ENCODE results near the gene CMKLR1.

Gene CMKLR1

GRCh38 chr12:108313241-108313605, 25.9 kb downstream of the CMKLR1 start:
- Histone ChIP-seq H3K36me3 (ENCODE audit: control insufficient read depth, insufficient read depth, low read length) (no peaks in the 10 kb centered on the region), H3K27me3 (ENCODE audit: control insufficient read depth, insufficient read depth, low read length) (no peaks in the 10 kb centered on the region), H3K4me3 (ENCODE audit: low read depth, low read length) (no peak overlapping the region), H3K4me1 (ENCODE audit: control insufficient read depth, insufficient read depth, low read length) (peaks cover 46% of the 10 kb centered on the region), H3K9me3 (ENCODE audit: control insufficient read depth, insufficient read depth, low read depth, low read length) (no peaks in the 10 kb centered on the region), H3K27ac (ENCODE audit: low read depth, low read length) (peak overlapping the region; percentile 2; the same call in 1 of the 2 replicates), H3K9ac (ENCODE audit: low read length) (no peak overlapping the region)

- H3K9me3 ChIP-seq (ENCODE audit: control insufficient read depth, insufficient read depth, low read depth, low read length) = no peaks in the 10 kb centered on the region
- H3K27ac ChIP-seq (ENCODE audit: low read depth, low read length) = no peak overlapping the region
- H3K4me3 ChIP-seq (ENCODE audit: low read depth, low read length) = no peak overlapping the region
- H3K36me3 ChIP-seq (ENCODE audit: control insufficient read depth, insufficient read depth, low read length) = no peaks in the 10 kb centered on the region
- no peaks in the 10 kb centered on the region for H3K27me3 ChIP-seq (ENCODE audit: control insufficient read depth, insufficient read depth, low read length)
- peaks cover 49% of the 10 kb centered on the region for H3K4me1 ChIP-seq (ENCODE audit: control insufficient read depth, insufficient read depth, low read length)
- no peak overlapping the region for H3K9ac ChIP-seq (ENCODE audit: low read length)
Measured at GRCh38 chr12:108312693-108313189, 26.4 kb downstream of the CMKLR1 start.

- Histone ChIP-seq H3K36me3 (ENCODE audit: control insufficient read depth, insufficient read depth, low read length) (no peaks in the 10 kb centered on the region), H3K4me1 (ENCODE audit: control insufficient read depth, insufficient read depth, low read length) (peaks cover 48% of the 10 kb centered on the region), H3K4me3 (ENCODE audit: low read depth, low read length) (no peak overlapping the region), H3K27ac (ENCODE audit: low read depth, low read length) (no peak overlapping the region), H3K9ac (ENCODE audit: low read length) (no peak overlapping the region), H3K27me3 (ENCODE audit: control insufficient read depth, insufficient read depth, low read length) (no peaks in the 10 kb centered on the region), H3K9me3 (ENCODE audit: control insufficient read depth, insufficient read depth, low read depth, low read length) (no peaks in the 10 kb centered on the region)
Measured at GRCh38 chr12:108312073-108312659, 26.9 kb downstream of the CMKLR1 start.

GRCh38 chr12:108311605-108312004, 27.5 kb downstream of the CMKLR1 start:
- H3K4me1 ChIP-seq (ENCODE audit: control insufficient read depth, insufficient read depth, low read length) = peaks cover 43% of the 10 kb centered on the region
- no peak overlapping the region for H3K27ac ChIP-seq (ENCODE audit: low read depth, low read length)

GRCh38 chr12:108310489-108310888, 28.6 kb downstream of the CMKLR1 start:
- Histone ChIP-seq H3K27me3 (ENCODE audit: control insufficient read depth, insufficient read depth, low read length) (no peaks in the 10 kb centered on the region), H3K4me1 (ENCODE audit: control insufficient read depth, insufficient read depth, low read length) (peaks cover 40% of the 10 kb centered on the region), H3K4me3 (ENCODE audit: low read depth, low read length) (no peak overlapping the region), H3K9ac (ENCODE audit: low read length) (no peak overlapping the region), H3K27ac (ENCODE audit: low read depth, low read length) (no peak overlapping the region), H3K9me3 (ENCODE audit: control insufficient read depth, insufficient read depth, low read depth, low read length) (no peaks in the 10 kb centered on the region), H3K36me3 (ENCODE audit: control insufficient read depth, insufficient read depth, low read length) (no peaks in the 10 kb centered on the region)

More at GRCh38 chr12:108311605-108312004, 27.5 kb downstream of the CMKLR1 start:
- Histone ChIP-seq H3K9ac (ENCODE audit: low read length) (no peak overlapping the region), H3K9me3 (ENCODE audit: control insufficient read depth, insufficient read depth, low read depth, low read length) (no peaks in the 10 kb centered on the region), H3K4me3 (ENCODE audit: low read depth, low read length) (no peak overlapping the region), H3K27me3 (ENCODE audit: control insufficient read depth, insufficient read depth, low read length) (no peaks in the 10 kb centered on the region), H3K36me3 (ENCODE audit: control insufficient read depth, insufficient read depth, low read length) (no peaks in the 10 kb centered on the region)

GRCh38 chr12:108309674-108310312, 29.3 kb downstream of the CMKLR1 start:
- H3K36me3 ChIP-seq (ENCODE audit: control insufficient read depth, insufficient read depth, low read length) = no peaks in the 10 kb centered on the region
- H3K9ac ChIP-seq (ENCODE audit: low read length) = no peak overlapping the region
- H3K4me1 ChIP-seq (ENCODE audit: control insufficient read depth, insufficient read depth, low read length) = peaks cover 44% of the 10 kb centered on the region
- no peak overlapping the region for H3K27ac ChIP-seq (ENCODE audit: low read depth, low read length)
- H3K4me3 ChIP-seq (ENCODE audit: low read depth, low read length) = no peak overlapping the region
- no peaks in the 10 kb centered on the region for H3K9me3 ChIP-seq (ENCODE audit: control insufficient read depth, insufficient read depth, low read depth, low read length)
- no peaks in the 10 kb centered on the region for H3K27me3 ChIP-seq (ENCODE audit: control insufficient read depth, insufficient read depth, low read length)

- Histone ChIP-seq H3K4me1 (ENCODE audit: control insufficient read depth, insufficient read depth, low read length) (peaks cover 50% of the 10 kb centered on the region), H3K36me3 (ENCODE audit: control insufficient read depth, insufficient read depth, low read length) (no peaks in the 10 kb centered on the region), H3K4me3 (ENCODE audit: low read depth, low read length) (no peak overlapping the region), H3K9ac (ENCODE audit: low read length) (no peak overlapping the region), H3K27me3 (ENCODE audit: control insufficient read depth, insufficient read depth, low read length) (no peaks in the 10 kb centered on the region), H3K9me3 (ENCODE audit: control insufficient read depth, insufficient read depth, low read depth, low read length) (no peaks in the 10 kb centered on the region), H3K27ac (ENCODE audit: low read depth, low read length) (no peak overlapping the region)
Measured at GRCh38 chr12:108308395-108309085, 30.6 kb downstream of the CMKLR1 start.

GRCh38 chr12:108307006-108307405, 32.1 kb downstream of the CMKLR1 start:
- no peaks in the 10 kb centered on the region for H3K27me3 ChIP-seq (ENCODE audit: control insufficient read depth, insufficient read depth, low read length)
- no peak overlapping the region for H3K27ac ChIP-seq (ENCODE audit: low read depth, low read length)
- no peaks in the 10 kb centered on the region for H3K36me3 ChIP-seq (ENCODE audit: control insufficient read depth, insufficient read depth, low read length)
- peaks cover 58% of the 10 kb centered on the region for H3K4me1 ChIP-seq (ENCODE audit: control insufficient read depth, insufficient read depth, low read length)
- H3K9ac ChIP-seq (ENCODE audit: low read length) = no peak overlapping the region
- H3K9me3 ChIP-seq (ENCODE audit: control insufficient read depth, insufficient read depth, low read depth, low read length) = no peaks in the 10 kb centered on the region
- no peak overlapping the region for H3K4me3 ChIP-seq (ENCODE audit: low read depth, low read length)

GRCh38 chr12:108306506-108306905, 32.6 kb downstream of the CMKLR1 start:
- Histone ChIP-seq H3K27me3 (ENCODE audit: control insufficient read depth, insufficient read depth, low read length) (no peaks in the 10 kb centered on the region), H3K36me3 (ENCODE audit: control insufficient read depth, insufficient read depth, low read length) (no peaks in the 10 kb centered on the region), H3K27ac (ENCODE audit: low read depth, low read length) (no peak overlapping the region), H3K9ac (ENCODE audit: low read length) (no peak overlapping the region), H3K4me1 (ENCODE audit: control insufficient read depth, insufficient read depth, low read length) (peaks cover 58% of the 10 kb centered on the region), H3K9me3 (ENCODE audit: control insufficient read depth, insufficient read depth, low read depth, low read length) (no peaks in the 10 kb centered on the region), H3K4me3 (ENCODE audit: low read depth, low read length) (no peak overlapping the region)

- Histone ChIP-seq H3K4me3 (ENCODE audit: low read depth, low read length) (no peak overlapping the region), H3K27me3 (ENCODE audit: control insufficient read depth, insufficient read depth, low read length) (no peaks in the 10 kb centered on the region), H3K4me1 (ENCODE audit: control insufficient read depth, insufficient read depth, low read length) (peaks cover 58% of the 10 kb centered on the region), H3K27ac (ENCODE audit: low read depth, low read length) (no peak overlapping the region; the same call in 1 of the 2 replicates), H3K9ac (ENCODE audit: low read length) (peak overlapping the region; percentile 51), H3K9me3 (ENCODE audit: control insufficient read depth, insufficient read depth, low read depth, low read length) (no peaks in the 10 kb centered on the region), H3K36me3 (ENCODE audit: control insufficient read depth, insufficient read depth, low read length) (no peaks in the 10 kb centered on the region)
Measured at GRCh38 chr12:108305991-108306501, 33.1 kb downstream of the CMKLR1 start.

- H3K9me3 ChIP-seq (ENCODE audit: control insufficient read depth, insufficient read depth, low read depth, low read length) = no peaks in the 10 kb centered on the region
- H3K4me3 ChIP-seq (ENCODE audit: low read depth, low read length) = no peak overlapping the region
- no peaks in the 10 kb centered on the region for H3K27me3 ChIP-seq (ENCODE audit: control insufficient read depth, insufficient read depth, low read length)
- no peaks in the 10 kb centered on the region for H3K36me3 ChIP-seq (ENCODE audit: control insufficient read depth, insufficient read depth, low read length)
- peak overlapping the region; percentile 51 for H3K9ac ChIP-seq (ENCODE audit: low read length)
- peaks cover 58% of the 10 kb centered on the region for H3K4me1 ChIP-seq (ENCODE audit: control insufficient read depth, insufficient read depth, low read length)
- H3K27ac ChIP-seq (ENCODE audit: low read depth, low read length) = peak overlapping the region; percentile 37; the same call in 1 of the 2 replicates
Measured at GRCh38 chr12:108305520-108305919, 33.6 kb downstream of the CMKLR1 start.

All from HUES6 (cell line).